ENCODE results near the gene TSHZ1. TPM values are rescaled to one million over a fixed set of nuclear protein-coding genes. Genes with fewer than 3 reads are reported as not detected.
A peak's percentile ranks its signal among the peaks of the same experiment; 100 is the strongest.

TSHZ1 gene
- polyA plus RNA-seq, 1 experiment: 23.9 TPM

- CTCF ChIA-PET: no interaction called here
- H3K36me3 ChIP-seq (ENCODE audit: control insufficient read depth, insufficient read depth, low read length): no peaks in the 10 kb centered on the region
- H3K4me3 ChIP-seq (ENCODE audit: low read depth, low read length): peak overlapping the region; percentile 34
Measured at GRCh38 chr18:75247611-75248421, 37.2 kb downstream of the TSHZ1 start.

GRCh38 chr18:75248426-75249174 lies 38.0 kb downstream of the TSHZ1 start:
- no peak for DNase-seq (ENCODE audit: low read depth)
- no peak for TF ChIP-seq CTCF (IDR thresholded peaks at IDR 0.05; ENCODE audit: insufficient read depth, low read depth, low read length)
- H3K27me3 ChIP-seq (ENCODE audit: control insufficient read depth, insufficient read depth, low read length): no peaks in the 10 kb centered on the region
- no peaks in the 10 kb centered on the region for H3K36me3 ChIP-seq (ENCODE audit: control insufficient read depth, insufficient read depth, low read length)
- H3K4me3 ChIP-seq (ENCODE audit: low read depth, low read length): peak overlapping the region; percentile 34
- POLR2A ChIA-PET: no interaction called here
- CTCF ChIA-PET: no interaction called here

More at GRCh38 chr18:75247611-75248421, 37.2 kb downstream of the TSHZ1 start:
- TF ChIP-seq CTCF (IDR thresholded peaks at IDR 0.05; ENCODE audit: insufficient read depth, low read depth, low read length): no peak
- POLR2A ChIA-PET: no interaction called here
- DNase-seq (ENCODE audit: low read depth): no peak
- no peaks in the 10 kb centered on the region for H3K27me3 ChIP-seq (ENCODE audit: control insufficient read depth, insufficient read depth, low read length)

- Histone ChIP-seq H3K4me3 (ENCODE audit: low read depth, low read length) (no peak overlapping the region), H3K27me3 (ENCODE audit: control insufficient read depth, insufficient read depth, low read length) (no peaks in the 10 kb centered on the region), H3K36me3 (ENCODE audit: control insufficient read depth, insufficient read depth, low read length) (no peaks in the 10 kb centered on the region)
- ChIA-PET CTCF (no interaction called here), POLR2A (no interaction called here)
- no peak for TF ChIP-seq CTCF (IDR thresholded peaks at IDR 0.05; ENCODE audit: insufficient read depth, low read depth, low read length)
- no peak for DNase-seq (ENCODE audit: low read depth)
Measured at GRCh38 chr18:75249175-75249518, 38.5 kb downstream of the TSHZ1 start.

- no peak for TF ChIP-seq CTCF (IDR thresholded peaks at IDR 0.05; ENCODE audit: insufficient read depth, low read depth, low read length)
- ChIA-PET CTCF (interaction anchor here (1.9 kb wide), 1 partner anchor 229 kb away, joined by 5 read pairs; no protein-coding TSS in a partner anchor), POLR2A (no interaction called here)
- Histone ChIP-seq H3K4me3 (ENCODE audit: low read depth, low read length) (no peak overlapping the region), H3K36me3 (ENCODE audit: control insufficient read depth, insufficient read depth, low read length) (no peaks in the 10 kb centered on the region), H3K27me3 (ENCODE audit: control insufficient read depth, insufficient read depth, low read length) (no peaks in the 10 kb centered on the region)
- DNase-seq (ENCODE audit: low read depth): no peak
Measured at GRCh38 chr18:75249672-75250470, 39.3 kb downstream of the TSHZ1 start.

GRCh38 chr18:75250471-75250821 lies 39.8 kb downstream of the TSHZ1 start:
- no peaks in the 10 kb centered on the region for H3K27me3 ChIP-seq (ENCODE audit: control insufficient read depth, insufficient read depth, low read length)
- DNase-seq (ENCODE audit: low read depth): no peak
- ChIA-PET CTCF (interaction anchor here (1.9 kb wide), 1 partner anchor 229 kb away, joined by 5 read pairs; no protein-coding TSS in a partner anchor), POLR2A (no interaction called here)
- no peak overlapping the region; the same call in 1 of the 2 replicates for H3K4me3 ChIP-seq (ENCODE audit: low read depth, low read length)
- no peak for TF ChIP-seq CTCF (IDR thresholded peaks at IDR 0.05; ENCODE audit: insufficient read depth, low read depth, low read length)
- no peaks in the 10 kb centered on the region for H3K36me3 ChIP-seq (ENCODE audit: control insufficient read depth, insufficient read depth, low read length)

Data from BJ (cell line).